Measurements from ENCODE around the gene UBE2J2. TPM values are rescaled to one million over a fixed set of nuclear protein-coding genes. Genes with fewer than 3 reads are reported as not detected.

The UBE2J2 gene
- total and polyA plus RNA-seq, 2 donors (not counting 3 experiments of a cell fraction or from before 2014, with no cell fraction given): 60.7 to 80.7 TPM

GRCh38 chr1:1292442-1292779, 18.8 kb upstream of the UBE2J2 start:
- Histone ChIP-seq H3K9me3 (replicated peaks; ENCODE audit: control insufficient read depth, insufficient read depth, low read length) (no peaks in the 10 kb centered on the region), H3K27ac (ENCODE audit: insufficient read depth, low read depth, low read length) (no peak overlapping the region), H3K27me3 (ENCODE audit: control insufficient read depth in 2 of 2, insufficient read depth in 2 of 2, low read length in 2 of 2) (no peaks in the 10 kb centered on the region), H3K36me3 (ENCODE audit: control insufficient read depth in 2 of 2, extremely low read depth in 1 of 2, insufficient read depth in 2 of 2, low read length in 2 of 2) (no peaks in the 10 kb centered on the region), H3K4me1 (ENCODE audit: control insufficient read depth, extremely low read depth, insufficient read depth, low read length) (no peaks in the 10 kb centered on the region), H3K4me3 (replicated peaks in 1 of 3; ENCODE audit: insufficient read depth in 1 of 3, low read depth in 1 of 3, low read length in 3 of 3) (no peak overlapping the region), H4K20me1 (replicated peaks; ENCODE audit: control insufficient read depth, extremely low read depth, insufficient read depth, low read length) (no peaks in the 10 kb centered on the region), H3K9ac (replicated peaks; ENCODE audit: extremely low read depth, insufficient read depth, low read length) (no peak overlapping the region), H3K79me2 (ENCODE audit: control insufficient read depth, insufficient read depth, low read length) (no peaks in the 10 kb centered on the region), H3K9me1 (replicated peaks; ENCODE audit: control insufficient read depth, extremely low read depth, insufficient read depth, low read length) (no peaks in the 10 kb centered on the region), H2AFZ (ENCODE audit: low read depth, low read length) (no peak overlapping the region), H3K4me2 (ENCODE audit: insufficient read depth, low read length) (no peak overlapping the region)
- TF ChIP-seq MYC (IDR thresholded peaks at IDR 0.05; ENCODE audit: low read depth, low read length) (no peak), POLR2AphosphoS5 (IDR thresholded peaks at IDR 0.05; ENCODE audit: insufficient read depth, low read depth, low read length) (no peak), FOS (IDR thresholded peaks at IDR 0.05; ENCODE audit: borderline replicate concordance, insufficient read depth, low read length) (no peak), JUN (IDR thresholded peaks at IDR 0.05; ENCODE audit: borderline replicate concordance, insufficient read depth, insufficient read length, low read depth) (no peak), MAX (IDR thresholded peaks at IDR 0.05; ENCODE audit: insufficient read depth, insufficient read length) (no peak), GATA2 (IDR thresholded peaks at IDR 0.05; ENCODE audit: insufficient read depth, insufficient read length, low read depth, low read length) (no peak)
- no peak for FAIRE-seq
- CTCF ChIA-PET: interaction anchor here (0.6 to 5.5 kb wide), 31 partner anchors 11 to 326 kb away, joined by 3 to 286 read pairs (median 4); partner anchors contain the start of genes C1orf159, ISG15, PERM1 and RNF223
- dilution Hi-C loops (cut with MboI; ENCODE audit: extremely low pct_ligation_motif_present, low sequenced_read_pairs) (no loop called here), intact Hi-C loops (cut with micrococcal nuclease) (no loop called here)
- TSS peak; percentile 38 for BruUV-seq (replicated peaks)
- POLR2A ChIA-PET: interaction anchor here (1.0 kb wide), 1 partner anchor 170 kb away, joined by 4 read pairs; no protein-coding TSS in a partner anchor
- no peak for DNase-seq (ENCODE audit: low read depth, low spot score)
